Pancreas (tissue), 10 donors: Measurements from ENCODE around the gene NUB1. TPM values are rescaled to one million over a fixed set of nuclear protein-coding genes. Genes with fewer than 3 reads are reported as not detected.

Experiments used
- ATAC-seq, 4 donors: fragments of 200-7000 bp; cut with Tn5 transposase; one replicate each; pipeline versions ENCODE4 v1.8.0 to v1.9.1; 2020; ENCODE audit warnings: mild to moderate bottlenecking in 4 of 4, moderate library complexity in 4 of 4
- DNase-seq, 6 donors: peaks; one replicate each; pipeline ENCODE4 v3.0.0-alpha.2; 2020
- FAIRE-seq: peaks from 2 replicates; lab custom pipeline; 2012; peaks lifted over from hg19 to GRCh38; lab: Jason Lieb, UNC
- H3K27ac ChIP-seq, 4 donors: fragments of 200-600 bp; sonication (generic); 1 replicate in 3 of 4; 2 replicates in 1 of 4; pipeline versions ENCODE4 v1.5.0 to v1.8.0; 2020
- H3K27me3 ChIP-seq, 4 donors: fragments of 200-600 bp; one replicate each; pipeline ENCODE4 v1.8.0; 2021
- H3K36me3 ChIP-seq, 3 donors: fragments of 200-600 bp; sonication (generic) in 1 of 3; one replicate each; pipeline versions ENCODE4 v1.5.0 to v1.8.0; 2020 to 2021
- H3K4me1 ChIP-seq, 3 donors: fragments of 200-600 bp; one replicate each; pipeline ENCODE4 v1.8.0; 2021
- H3K4me3 ChIP-seq, 4 donors: fragments of 200-600 bp; sonication (generic) in 2 of 4; one replicate each; pipeline versions ENCODE4 v1.5.0 to v1.8.0; 2020 to 2021
- H3K9me3 ChIP-seq, 4 donors: fragments of 200-600 bp; one replicate each; pipeline ENCODE4 v1.8.0; 2021
- CTCF ChIP-seq, 4 donors: fragments of 200-600 bp; sonication (generic) in 3 of 4; IDR thresholded peaks; one replicate each; pipeline versions ENCODE4 v1.5.0 to v1.8.0; 2021; ENCODE audit warnings: antibody characterized with exemption in 4 of 4
- WGBS, 2 donors: extraction: QIAGEN DNeasy Blood & Tissue Kit; methylation state at CpG; one replicate each; pipeline ENCODE4 v1.1.7; 2013; 5-methylcytosine and 5-hydroxymethylcytosine counted together
- intact Hi-C, 3 donors: fragments of 100-400 bp; cut with DNase I; formaldehyde crosslinking; loops; one replicate each; pipeline versions ENCODE4 v1.11.1 to v1.14.2; 2022
- polyA plus RNA-seq, 2 donors: library from polyadenylated mRNA; stranded (reverse); fragments of 200-250 nt; gene quantifications; one replicate each; pipeline ENCODE4 v1.2.3, GENCODE V29; 2013
- total RNA-seq, 6 donors: library from RNA; stranded (reverse); fragmentation: NEBNext Ultra II Directional in 4 of 6; extraction: Animal tissue kit (Norgen Biotek cat#: 25700) in 4 of 6; gene quantifications; one replicate each; pipeline versions ENCODE4 v1.2.1 to v1.2.4, GENCODE V29; 2021 to 2023
- donor health status: healthy with polysubstance abuse.
- donor health status: DM: no; HTN: no; CAD: no; lungs with moderate emphysema.
- donor health status: DM: no; HTN: no; CAD: no.
- donor health status: control.
- donor health status: control.
- donor health status: Bipolar disorder and iron deficiency.
- donor health status: DM: yes; HTN: yes; CAD: no.
- donor health status: DM: no; HTN: no; CAD: no.
- donor health status: DM: no; HTN: no; CAD: no.
- donor health status: DM: yes; HTN: yes; CAD: no.

NUB1 gene
- total and polyA plus RNA-seq, 8 donors = 19.5 to 30.6 (median 23.8) TPM

GRCh38 chr7:151306374-151306773 lies 35.2 kb upstream of the NUB1 start:
- no peaks in the 10 kb centered on the region for H3K9me3 ChIP-seq
- peaks cover 0 to 3% (median 0%) of the 10 kb centered on the region in 4 donors for H3K27me3 ChIP-seq
- H3K4me1 ChIP-seq = peaks cover 0 to 3% (median 0%) of the 10 kb centered on the region in 3 donors
- DNase-seq = no peak
- intact Hi-C loops = loop anchor here in 2 of 3 donors (5.0 to 10.0 kb wide), 2 partner anchors 62 to 184 kb away; partner anchors contain the start of gene SMARCD3 (in 1 of the 2)
- no peak for TF ChIP-seq CTCF (IDR thresholded peaks at IDR 0.05)
- H3K27ac ChIP-seq = no peak overlapping the region
- WGBS, 2 donors = 66 to 80% methylated on average over 8 of the region's 8 CpGs
- no peaks in the 10 kb centered on the region for H3K36me3 ChIP-seq
- no peak overlapping the region for H3K4me3 ChIP-seq
- FAIRE-seq = no peak
- no peak for ATAC-seq

GRCh38 chr7:151306860-151307259 lies 34.8 kb upstream of the NUB1 start:
- no peak overlapping the region for H3K4me3 ChIP-seq
- no peaks in the 10 kb centered on the region for H3K36me3 ChIP-seq
- peaks cover 0 to 3% (median 0%) of the 10 kb centered on the region in 4 donors for H3K27me3 ChIP-seq
- no peaks in the 10 kb centered on the region for H3K9me3 ChIP-seq
- DNase-seq (no peak), FAIRE-seq (no peak), ATAC-seq (no peak)
- intact Hi-C loops = loop anchor here in 2 of 3 donors (5.0 to 10.0 kb wide), 2 partner anchors 62 to 185 kb away; partner anchors contain the start of gene SMARCD3 (in 1 of the 2)
- peaks cover 0 to 3% (median 0%) of the 10 kb centered on the region in 3 donors for H3K4me1 ChIP-seq
- no peak for TF ChIP-seq CTCF (IDR thresholded peaks at IDR 0.05)
- 38 to 45% methylated on average over 3 of the region's 3 CpGs for WGBS, 2 donors
- H3K27ac ChIP-seq = no peak overlapping the region

GRCh38 chr7:151307536-151307935 lies 34.1 kb upstream of the NUB1 start:
- DNase-seq (no peak), ATAC-seq (no peak), FAIRE-seq (no peak)
- intact Hi-C loops = loop anchor here in 2 of 3 donors (5.0 to 10.0 kb wide), 2 partner anchors 63 to 185 kb away; partner anchors contain the start of gene SMARCD3 (in 1 of the 2)
- H3K9me3 ChIP-seq = no peaks in the 10 kb centered on the region
- no peak overlapping the region for H3K27ac ChIP-seq
- no peak overlapping the region for H3K4me3 ChIP-seq
- no peaks in the 10 kb centered on the region for H3K36me3 ChIP-seq
- no peak for TF ChIP-seq CTCF (IDR thresholded peaks at IDR 0.05)
- peaks cover 0 to 3% (median 0%) of the 10 kb centered on the region in 3 donors for H3K4me1 ChIP-seq
- H3K27me3 ChIP-seq = peaks cover 0 to 3% (median 0%) of the 10 kb centered on the region in 4 donors
- WGBS, 2 donors = 71 to 80% methylated on average over 7 of the region's 7 CpGs

- ATAC-seq = no peak
These were observed 33.4 kb upstream of the NUB1 start for GRCh38 chr7:151308256-151308655.

More at GRCh38 chr7:151308256-151308655, 33.4 kb upstream of the NUB1 start:
- no peaks in the 10 kb centered on the region for H3K36me3 ChIP-seq
- TF ChIP-seq CTCF (IDR thresholded peaks at IDR 0.05) = no peak
- DNase-seq (no peak), FAIRE-seq (no peak)
- H3K27ac ChIP-seq = no peak overlapping the region
- H3K9me3 ChIP-seq = no peaks in the 10 kb centered on the region
- WGBS, 2 donors = 72 to 84% methylated on average over 6 of the region's 6 CpGs
- intact Hi-C loops = loop anchor here in 2 of 3 donors (5.0 to 10.0 kb wide), 2 partner anchors 63 to 186 kb away; partner anchors contain the start of gene SMARCD3 (in 1 of the 2)
- H3K27me3 ChIP-seq = peaks cover 0 to 3% (median 0%) of the 10 kb centered on the region in 4 donors
- peaks cover 0 to 3% (median 0%) of the 10 kb centered on the region in 3 donors for H3K4me1 ChIP-seq
- no peak overlapping the region for H3K4me3 ChIP-seq
